Upper lobe of left lung (tissue), 6 donors: Measurements from ENCODE around the gene SH3GL1. TPM values are rescaled to one million over a fixed set of nuclear protein-coding genes. Genes with fewer than 3 reads are reported as not detected.
A peak's percentile ranks its signal among the peaks of the same experiment; 100 is the strongest.

Source experiments
- ATAC-seq, 2 donors: fragments of 200-7000 bp; cut with Tn5 transposase; one replicate each; pipeline ENCODE4 v1.9.1; 2022; ENCODE audit warnings: mild to moderate bottlenecking in 2 of 2, moderate library complexity in 2 of 2; ENCODE audit not compliant: low FRiP score in 2 of 2
- DNase-seq, 2 donors: peaks; one replicate each; pipeline ENCODE4 v3.0.0-alpha.2; 2019 to 2020
- H3K27ac ChIP-seq, 4 donors: fragments of 200-600 bp; sonication (generic); one replicate each; pipeline ENCODE4 v1.5.1; 2016 to 2019
- H3K27me3 ChIP-seq, 4 donors: fragments of 200-600 bp; sonication (generic); one replicate each; pipeline ENCODE4 v1.5.1; 2017 to 2019
- H3K36me3 ChIP-seq, 4 donors: fragments of 200-600 bp; sonication (generic); one replicate each; pipeline ENCODE4 v1.5.1; 2016 to 2019
- H3K4me1 ChIP-seq, 4 donors: fragments of 200-600 bp; sonication (generic); one replicate each; pipeline ENCODE4 v1.5.1; 2018 to 2019
- H3K4me3 ChIP-seq, 4 donors: fragments of 200-600 bp; sonication (generic); one replicate each; pipeline ENCODE4 v1.5.1; 2017 to 2019; ENCODE audit warnings: mild to moderate bottlenecking in 2 of 4, moderate library complexity in 1 of 4
- H3K9me3 ChIP-seq, 4 donors: fragments of 200-600 bp; sonication (generic); one replicate each; pipeline ENCODE4 v1.5.1; 2018 to 2019
- EP300 ChIP-seq, 4 donors: sonication (generic); formaldehyde crosslinking; IDR thresholded peaks; one replicate each; pipeline ENCODE4 v1.5.1; 2017; ENCODE audit warnings: antibody characterized with exemption in 4 of 4, control low read depth in 2 of 4
- POLR2A ChIP-seq, 4 donors: fragments of 450-650 bp; IDR thresholded peaks; one replicate each; pipeline ENCODE4 v1.5.1; 2016 to 2017; ENCODE audit warnings: antibody characterized with exemption in 4 of 4, mild to moderate bottlenecking in 2 of 4
- POLR2AphosphoS5 ChIP-seq, 2 donors: sonication (generic); formaldehyde crosslinking; IDR thresholded peaks; one replicate each; pipeline ENCODE4 v1.5.1; 2017; ENCODE audit warnings: antibody characterized with exemption in 2 of 2
- WGBS, 2 donors: methylation state at CpG; one replicate each; pipeline ENCODE4 v1.1.5; 2017 to 2018; 5-methylcytosine and 5-hydroxymethylcytosine counted together
- total RNA-seq, 6 donors: library from RNA; depleted of rRNA in 4 of 6; stranded (reverse); fragments of >200 nt in 4 of 6; gene quantifications; one replicate each; pipeline versions ENCODE4 v1.1.0 to v1.2.1, GENCODE V29; 2016 to 2021
- TF ChIP-seq, protein P1 (sequence below), 6 experiments: fragments of 450-650 bp in 4 of 6; fragments of 200-600 bp in 2 of 6; sonication (generic) in 2 of 6; IDR thresholded peaks; one replicate each; pipeline ENCODE4 v1.5.1; 2016 to 2019; ENCODE audit warnings: antibody characterized with exemption in 6 of 6
- donor health status: DM: no; HTN: no; CAD: no; lungs with moderate emphysema.
- donor health status: DM: no; HTN: yes; CAD: no; lungs with severe emphysema.

Gene SH3GL1
- total RNA-seq, 6 donors from 2014 or later, result 27.4 to 60.1 (median 53.8) TPM

DNA sequence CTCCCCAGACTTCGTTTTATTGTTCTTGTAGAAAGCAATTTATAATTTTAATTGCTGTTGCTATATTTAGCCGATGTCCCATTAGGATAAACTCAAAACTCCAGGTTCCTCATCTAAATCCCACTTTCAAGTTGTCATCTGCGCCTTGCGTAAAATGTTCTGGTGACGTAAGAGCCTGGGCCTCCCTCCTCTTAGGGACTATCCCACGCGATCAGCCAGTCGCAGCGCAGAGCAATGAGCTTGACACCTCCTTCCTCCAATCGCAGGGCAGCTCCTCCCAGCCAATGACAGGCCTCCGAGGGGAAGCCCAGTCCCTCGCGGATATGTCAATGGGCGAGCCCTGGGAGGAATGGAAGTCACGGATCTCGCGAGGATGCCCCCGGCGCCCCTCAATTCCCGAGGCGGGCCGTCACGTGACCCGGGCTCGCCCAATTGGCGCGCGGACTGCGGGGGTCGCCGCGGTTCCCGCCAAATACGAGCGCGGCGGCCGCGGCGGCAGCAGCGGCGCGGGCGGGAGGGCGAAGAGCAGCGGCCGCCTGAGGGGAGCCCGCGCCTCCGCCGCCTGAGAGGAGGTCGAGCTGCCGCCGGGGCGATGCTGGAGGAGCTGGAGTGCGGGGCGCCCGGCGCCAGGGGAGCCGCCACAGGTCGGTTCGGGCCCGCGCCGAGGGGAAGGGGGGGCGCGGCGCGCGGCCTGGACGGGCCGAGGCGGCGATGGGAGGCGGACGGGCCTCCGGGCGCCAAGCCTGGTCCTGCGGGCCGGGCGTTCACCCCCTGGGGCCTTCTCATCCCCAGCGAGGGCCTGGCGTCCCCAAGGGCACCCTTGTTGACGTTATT, 2.0 kb upstream of the SH3GL1 start, which contains the start of gene CHAF1A:
Gene CHAF1A (plus strand): TSS at position 470 of the 834 bp plus-strand sequence. CDS start 123 bp downstream, at position 593.
- peak; percentile 99 to 100 for DNase-seq
- Histone ChIP-seq H3K4me1 (peaks cover 36 to 50% (median 40%) of the 10 kb centered on the region in 4 donors), H3K27me3 (no peaks in the 10 kb centered on the region), H3K27ac (peak within 1 kb of the TSS; percentile 88 to 98 (median 89)), H3K9me3 (no peaks in the 10 kb centered on the region), H3K4me3 (peak within 1 kb of the TSS; percentile 69 to 99 (median 78)), H3K36me3 (no peaks in the 10 kb centered on the region)
- TF ChIP-seq, protein P1, sequence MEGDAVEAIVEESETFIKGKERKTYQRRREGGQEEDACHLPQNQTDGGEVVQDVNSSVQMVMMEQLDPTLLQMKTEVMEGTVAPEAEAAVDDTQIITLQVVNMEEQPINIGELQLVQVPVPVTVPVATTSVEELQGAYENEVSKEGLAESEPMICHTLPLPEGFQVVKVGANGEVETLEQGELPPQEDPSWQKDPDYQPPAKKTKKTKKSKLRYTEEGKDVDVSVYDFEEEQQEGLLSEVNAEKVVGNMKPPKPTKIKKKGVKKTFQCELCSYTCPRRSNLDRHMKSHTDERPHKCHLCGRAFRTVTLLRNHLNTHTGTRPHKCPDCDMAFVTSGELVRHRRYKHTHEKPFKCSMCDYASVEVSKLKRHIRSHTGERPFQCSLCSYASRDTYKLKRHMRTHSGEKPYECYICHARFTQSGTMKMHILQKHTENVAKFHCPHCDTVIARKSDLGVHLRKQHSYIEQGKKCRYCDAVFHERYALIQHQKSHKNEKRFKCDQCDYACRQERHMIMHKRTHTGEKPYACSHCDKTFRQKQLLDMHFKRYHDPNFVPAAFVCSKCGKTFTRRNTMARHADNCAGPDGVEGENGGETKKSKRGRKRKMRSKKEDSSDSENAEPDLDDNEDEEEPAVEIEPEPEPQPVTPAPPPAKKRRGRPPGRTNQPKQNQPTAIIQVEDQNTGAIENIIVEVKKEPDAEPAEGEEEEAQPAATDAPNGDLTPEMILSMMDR (IDR thresholded peaks at IDR 0.05), result peak in 3 of 6 experiments; percentile 9 to 39 (median 14)
- TF ChIP-seq EP300 (IDR thresholded peaks at IDR 0.05) (peak in 1 of 4 donors; percentile 27), POLR2AphosphoS5 (IDR thresholded peaks at IDR 0.05) (peak; percentile 85 to 86), POLR2A (IDR thresholded peaks at IDR 0.05) (peak in 2 of 4 donors; percentile 24 to 55)
- ATAC-seq, result peak; percentile 96 to 98
- 0% methylated on average over 21 to 25 of the region's 84 CpGs for WGBS, 2 donors

DNA sequence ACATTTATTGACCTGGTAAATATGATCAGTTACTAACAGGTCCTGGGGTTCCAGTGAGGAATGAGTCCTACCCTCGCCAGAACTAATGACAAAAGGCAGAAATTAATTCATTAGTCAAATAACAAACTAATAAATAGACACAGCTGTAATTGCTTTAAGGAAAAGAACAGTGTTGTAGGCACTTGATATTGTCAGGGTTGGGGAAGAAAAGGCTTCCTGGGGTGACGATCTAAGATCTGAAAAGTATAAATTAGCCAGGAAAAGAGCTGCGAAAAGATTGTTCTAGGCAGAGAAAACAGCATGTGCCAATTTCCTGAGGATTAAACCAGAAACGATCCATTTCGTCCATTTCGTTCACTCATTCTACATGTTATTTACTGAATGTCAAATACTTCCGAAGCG, 1.4 kb upstream of the SH3GL1 start:
- Histone ChIP-seq H3K27ac (peak overlapping the region; percentile 88 to 98 (median 89)), H3K36me3 (no peaks in the 10 kb centered on the region), H3K27me3 (no peaks in the 10 kb centered on the region), H3K4me3 (peak overlapping the region in 3 of 4 donors; percentile 69 to 99 (median 83)), H3K4me1 (peaks cover 40 to 54% (median 43%) of the 10 kb centered on the region in 4 donors), H3K9me3 (no peaks in the 10 kb centered on the region)
- ATAC-seq (no peak), DNase-seq (no peak)
- 1% methylated on average over 8 of the region's 8 CpGs for WGBS, 2 donors
- no peak for TF ChIP-seq POLR2A (IDR thresholded peaks at IDR 0.05)
- TF ChIP-seq, protein P1 (IDR thresholded peaks at IDR 0.05), result peak in 1 of 6 experiments; percentile 3
- no peak for TF ChIP-seq POLR2AphosphoS5 (IDR thresholded peaks at IDR 0.05)
- TF ChIP-seq EP300 (IDR thresholded peaks at IDR 0.05), result no peak

DNA sequence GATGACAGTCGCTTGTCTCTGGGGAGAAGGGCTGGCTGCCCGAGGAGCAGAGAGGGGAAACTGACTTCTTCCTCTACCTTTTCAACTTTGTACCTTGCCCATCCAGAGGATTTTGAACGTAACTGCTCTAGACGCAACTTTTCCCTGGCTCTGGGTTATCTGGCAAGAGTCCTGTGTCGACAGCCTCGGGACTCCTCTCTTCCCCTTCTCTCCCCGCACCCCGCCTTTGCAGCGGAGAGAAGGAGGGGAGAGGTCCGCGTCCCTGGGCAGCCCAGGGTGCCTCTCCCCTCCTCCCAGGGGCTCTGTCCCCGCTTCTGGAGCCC, 574 bp downstream of the SH3GL1 start:
- peak in 1 of 2 donors; percentile 46 for DNase-seq
- TF ChIP-seq, protein P1 (IDR thresholded peaks at IDR 0.05), result no peak
- TF ChIP-seq EP300 (IDR thresholded peaks at IDR 0.05) (no peak), POLR2A (IDR thresholded peaks at IDR 0.05) (no peak), POLR2AphosphoS5 (IDR thresholded peaks at IDR 0.05) (no peak)
- Histone ChIP-seq H3K27ac (peak overlapping the region; percentile 97 to 98 (median 98)), H3K27me3 (no peaks in the 10 kb centered on the region), H3K4me1 (peaks cover 41 to 54% (median 44%) of the 10 kb centered on the region in 4 donors), H3K9me3 (no peaks in the 10 kb centered on the region), H3K36me3 (peaks cover 0 to 15% (median 8%) of the 10 kb centered on the region in 4 donors), H3K4me3 (peak overlapping the region; percentile 82 to 100 (median 88))
- ATAC-seq, result peak; percentile 12 to 29
- WGBS, 2 donors, result 0% methylated on average over 9 to 11 of the region's 12 CpGs

DNA sequence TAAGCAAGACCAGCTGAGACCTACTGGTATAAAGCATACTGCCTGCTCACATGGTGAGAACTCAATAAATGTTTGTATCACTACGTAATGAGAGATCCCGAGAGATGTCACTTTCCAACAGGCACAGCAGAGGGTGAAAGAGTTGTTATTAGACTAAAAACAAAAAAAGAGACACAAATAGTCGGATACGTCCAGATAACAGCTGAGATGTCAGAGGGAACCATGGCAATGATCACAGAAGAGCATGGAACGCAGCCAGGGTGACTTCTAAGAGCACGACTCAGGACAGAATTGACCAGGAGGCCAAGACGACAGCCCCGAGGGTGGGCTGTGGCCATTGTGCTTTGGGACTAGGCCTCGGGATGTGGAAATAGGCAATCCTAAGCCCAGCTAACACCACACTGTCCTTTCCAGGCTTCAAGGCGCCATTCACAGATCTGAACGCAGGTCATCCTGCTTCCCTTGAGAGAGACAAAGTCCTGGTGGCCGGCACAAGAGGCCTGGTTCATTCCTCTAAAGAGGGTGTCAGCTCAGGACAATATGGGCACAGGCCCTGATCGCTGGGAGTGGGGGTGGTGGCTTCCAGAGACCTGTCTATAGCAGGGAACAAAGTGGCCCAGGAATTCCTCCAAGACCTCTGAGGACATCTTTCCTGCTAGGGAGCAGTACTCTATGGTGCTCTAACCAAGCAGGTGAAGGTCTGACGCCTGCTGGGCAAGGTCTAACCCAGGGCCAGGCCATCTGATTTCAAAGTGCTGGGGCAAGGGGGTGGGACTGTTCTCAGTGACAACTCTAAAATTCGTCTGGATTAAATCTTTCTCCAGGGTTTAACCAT, 3.2 kb downstream of the SH3GL1 start:
- H3K4me3 ChIP-seq, result no peak overlapping the region
- TF ChIP-seq POLR2A (IDR thresholded peaks at IDR 0.05), result no peak
- TF ChIP-seq POLR2AphosphoS5 (IDR thresholded peaks at IDR 0.05), result no peak
- TF ChIP-seq EP300 (IDR thresholded peaks at IDR 0.05), result no peak
- TF ChIP-seq, protein P1 (IDR thresholded peaks at IDR 0.05), result no peak
- DNase-seq (no peak), ATAC-seq (no peak)
- no peaks in the 10 kb centered on the region for H3K27me3 ChIP-seq
- peaks cover 0 to 20% (median 9%) of the 10 kb centered on the region in 4 donors for H3K36me3 ChIP-seq
- peak overlapping the region in 1 of 4 donors; percentile 32 for H3K27ac ChIP-seq
- no peaks in the 10 kb centered on the region for H3K9me3 ChIP-seq
- H3K4me1 ChIP-seq, result peaks cover 51 to 60% (median 55%) of the 10 kb centered on the region in 4 donors
- WGBS, 2 donors, result 74 to 81% methylated on average over 15 of the region's 15 CpGs
